ENCODE data around the gene ATP2C2.

The ATP2C2 gene

GRCh38 chr16:84508502-84508901 lies 140.2 kb downstream of the ATP2C2 start:
- peaks cover 57% of the 10 kb centered on the region for H3K4me1 ChIP-seq (ENCODE audit: control insufficient read depth, insufficient read depth, low read length, poor library complexity, severe bottlenecking)
- no peak overlapping the region for H3K4me3 ChIP-seq (ENCODE audit: insufficient read depth, low read depth, low read length, poor library complexity, severe bottlenecking)
- no peaks in the 10 kb centered on the region for H3K27me3 ChIP-seq (replicated peaks; ENCODE audit: control insufficient read depth, insufficient read depth, low read length, poor library complexity, severe bottlenecking)
- no peaks in the 10 kb centered on the region for H3K36me3 ChIP-seq (ENCODE audit: control insufficient read depth, insufficient read depth, low read length)
- H3K27ac ChIP-seq (ENCODE audit: insufficient read depth, low read length, poor library complexity, severe bottlenecking), result no peak overlapping the region
- H3K9me3 ChIP-seq (ENCODE audit: control insufficient read depth, low read length), result no peaks in the 10 kb centered on the region
- DNase-seq, result no peak

GRCh38 chr16:84509032-84509950 lies 141.0 kb downstream of the ATP2C2 start:
- Histone ChIP-seq H3K4me3 (ENCODE audit: insufficient read depth, low read depth, low read length, poor library complexity, severe bottlenecking) (no peak overlapping the region), H3K27ac (ENCODE audit: insufficient read depth, low read length, poor library complexity, severe bottlenecking) (no peak overlapping the region), H3K36me3 (ENCODE audit: control insufficient read depth, insufficient read depth, low read length) (no peaks in the 10 kb centered on the region), H3K9me3 (ENCODE audit: control insufficient read depth, low read length) (no peaks in the 10 kb centered on the region), H3K27me3 (replicated peaks; ENCODE audit: control insufficient read depth, insufficient read depth, low read length, poor library complexity, severe bottlenecking) (no peaks in the 10 kb centered on the region), H3K4me1 (ENCODE audit: control insufficient read depth, insufficient read depth, low read length, poor library complexity, severe bottlenecking) (peaks cover 58% of the 10 kb centered on the region)
- DNase-seq, result no peak

- Histone ChIP-seq H3K4me1 (ENCODE audit: control insufficient read depth, insufficient read depth, low read length, poor library complexity, severe bottlenecking) (peaks cover 58% of the 10 kb centered on the region), H3K27ac (ENCODE audit: insufficient read depth, low read length, poor library complexity, severe bottlenecking) (no peak overlapping the region), H3K4me3 (ENCODE audit: insufficient read depth, low read depth, low read length, poor library complexity, severe bottlenecking) (no peak overlapping the region), H3K9me3 (ENCODE audit: control insufficient read depth, low read length) (no peaks in the 10 kb centered on the region), H3K36me3 (ENCODE audit: control insufficient read depth, insufficient read depth, low read length) (no peaks in the 10 kb centered on the region), H3K27me3 (replicated peaks; ENCODE audit: control insufficient read depth, insufficient read depth, low read length, poor library complexity, severe bottlenecking) (no peaks in the 10 kb centered on the region)
- peak; percentile 64 to 66 (median 64) for DNase-seq
These were observed 143.0 kb downstream of the ATP2C2 start for GRCh38 chr16:84511180-84511800.

GRCh38 chr16:84511831-84512230 lies 143.5 kb downstream of the ATP2C2 start:
- Histone ChIP-seq H3K27ac (ENCODE audit: insufficient read depth, low read length, poor library complexity, severe bottlenecking) (no peak overlapping the region), H3K4me3 (ENCODE audit: insufficient read depth, low read depth, low read length, poor library complexity, severe bottlenecking) (no peak overlapping the region), H3K27me3 (replicated peaks; ENCODE audit: control insufficient read depth, insufficient read depth, low read length, poor library complexity, severe bottlenecking) (no peaks in the 10 kb centered on the region), H3K36me3 (ENCODE audit: control insufficient read depth, insufficient read depth, low read length) (no peaks in the 10 kb centered on the region), H3K4me1 (ENCODE audit: control insufficient read depth, insufficient read depth, low read length, poor library complexity, severe bottlenecking) (peaks cover 58% of the 10 kb centered on the region), H3K9me3 (ENCODE audit: control insufficient read depth, low read length) (no peaks in the 10 kb centered on the region)
- no peak for DNase-seq

- peaks cover 45% of the 10 kb centered on the region for H3K4me1 ChIP-seq (ENCODE audit: control insufficient read depth, insufficient read depth, low read length, poor library complexity, severe bottlenecking)
- H3K36me3 ChIP-seq (ENCODE audit: control insufficient read depth, insufficient read depth, low read length), result no peaks in the 10 kb centered on the region
- no peak for DNase-seq
- H3K4me3 ChIP-seq (ENCODE audit: insufficient read depth, low read depth, low read length, poor library complexity, severe bottlenecking), result no peak overlapping the region
- H3K27ac ChIP-seq (ENCODE audit: insufficient read depth, low read length, poor library complexity, severe bottlenecking), result peak overlapping the region; percentile 66
- no peaks in the 10 kb centered on the region for H3K27me3 ChIP-seq (replicated peaks; ENCODE audit: control insufficient read depth, insufficient read depth, low read length, poor library complexity, severe bottlenecking)
- no peaks in the 10 kb centered on the region for H3K9me3 ChIP-seq (ENCODE audit: control insufficient read depth, low read length)
These were observed 144.8 kb downstream of the ATP2C2 start for GRCh38 chr16:84513123-84513522.

GRCh38 chr16:84513666-84514065 lies 145.3 kb downstream of the ATP2C2 start:
- H3K27ac ChIP-seq (ENCODE audit: insufficient read depth, low read length, poor library complexity, severe bottlenecking), result peak overlapping the region; percentile 66

More at GRCh38 chr16:84513666-84514065, 145.3 kb downstream of the ATP2C2 start:
- peaks cover 41% of the 10 kb centered on the region for H3K4me1 ChIP-seq (ENCODE audit: control insufficient read depth, insufficient read depth, low read length, poor library complexity, severe bottlenecking)
- H3K9me3 ChIP-seq (ENCODE audit: control insufficient read depth, low read length), result no peaks in the 10 kb centered on the region
- H3K36me3 ChIP-seq (ENCODE audit: control insufficient read depth, insufficient read depth, low read length), result no peaks in the 10 kb centered on the region
- H3K4me3 ChIP-seq (ENCODE audit: insufficient read depth, low read depth, low read length, poor library complexity, severe bottlenecking), result no peak overlapping the region
- no peak for DNase-seq
- H3K27me3 ChIP-seq (replicated peaks; ENCODE audit: control insufficient read depth, insufficient read depth, low read length, poor library complexity, severe bottlenecking), result no peaks in the 10 kb centered on the region

All from effector memory CD4-positive, alpha-beta T cell (primary cell).